Activated CD4-positive, CD25-positive, alpha-beta regulatory T cell treated with anti-CD3 and anti-CD28 coated beads, Interleukin-2, amount 50 U/mL, for 24 hours (primary cell): Measurements from ENCODE around the gene ANGPT4.
"Not testable (repeated sequence)": the region's sequence is repeated elsewhere in the genome, so short reads cannot be mapped to it uniquely, and the experiment has no call there.

Source experiments
- ATAC-seq, 2 donors: fragments of 150-1000 bp; cut with Tn5 transposase; one replicate each; pipeline ENCODE4 v1.10.0; 2021; ENCODE audit warnings: mild to moderate bottlenecking in 1 of 2, moderate library complexity in 1 of 2

ANGPT4 gene

DNA sequence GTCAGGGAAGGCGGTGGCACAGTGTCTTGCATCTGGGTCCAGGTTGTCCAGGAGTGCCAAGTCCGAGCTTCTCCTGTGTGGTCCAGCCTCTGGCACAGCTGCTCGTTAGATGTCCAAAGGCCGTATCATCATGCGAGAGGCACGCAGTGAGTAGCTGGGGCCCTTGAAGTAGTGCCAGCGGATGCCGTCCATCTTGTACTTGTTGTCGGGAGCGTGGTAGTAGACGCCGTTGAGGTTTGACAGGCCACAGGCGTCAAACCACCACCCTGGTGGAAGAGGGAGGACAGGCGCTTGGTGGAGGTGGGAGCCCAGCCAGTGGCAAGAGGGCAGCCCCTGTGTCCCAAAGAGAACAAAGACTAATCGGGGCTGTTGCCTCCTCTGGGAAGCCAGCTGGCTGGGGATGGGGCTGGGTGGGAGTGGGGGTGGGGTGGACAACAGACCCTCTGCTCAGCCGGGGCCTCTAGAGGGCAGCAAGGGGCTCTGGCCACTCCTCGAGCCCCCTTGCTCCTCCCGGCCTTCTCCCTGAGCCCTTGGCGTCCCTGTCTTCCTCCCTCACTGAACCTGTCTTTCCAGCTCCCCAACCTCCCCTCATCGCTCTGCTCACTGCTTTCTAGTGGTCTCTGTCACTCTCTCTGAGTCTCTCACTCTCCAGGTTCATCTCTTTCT is 43.1 kb downstream of the ANGPT4 start:
- ATAC-seq: no peak

DNA sequence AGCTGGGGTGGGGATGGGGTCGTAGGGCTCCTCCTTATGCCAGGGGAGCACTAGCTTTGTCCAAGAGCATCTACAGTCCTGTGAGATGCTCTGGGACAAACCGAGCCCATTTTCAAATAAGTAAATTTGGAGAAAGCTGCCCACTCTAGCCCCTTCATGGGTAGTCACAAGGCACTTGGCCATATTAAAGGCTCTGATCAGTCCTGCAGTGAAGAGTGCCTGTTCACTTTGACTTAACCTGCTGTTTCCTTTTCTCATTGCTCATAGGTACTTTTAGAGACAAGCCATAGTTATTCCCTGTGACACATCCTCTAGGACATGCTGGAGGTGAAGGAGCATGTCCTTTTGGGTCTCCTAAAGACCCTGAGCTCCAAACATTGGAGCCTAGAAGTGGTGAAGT is 44.2 kb downstream of the ANGPT4 start:
- ATAC-seq: no peak

DNA sequence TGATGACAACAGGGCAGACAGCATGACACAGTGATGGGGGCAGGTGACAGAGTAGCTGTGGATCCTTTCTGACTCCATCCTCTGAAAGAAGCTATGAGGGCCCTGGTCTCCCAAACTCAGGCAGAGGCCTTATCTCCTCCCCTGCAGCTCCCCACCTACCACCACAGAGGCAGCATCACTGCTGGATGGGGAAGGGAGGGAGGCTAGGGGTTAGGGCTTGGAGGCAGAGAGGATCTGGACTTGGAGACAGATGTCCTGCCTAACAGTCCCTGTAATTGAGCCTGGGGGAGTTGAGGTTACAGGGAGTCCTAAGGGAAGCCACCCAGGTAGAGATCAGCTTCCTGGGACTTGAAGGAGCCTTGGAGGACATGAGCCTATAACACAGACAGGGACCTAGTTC is 44.7 kb downstream of the ANGPT4 start:
- no peak for ATAC-seq

DNA sequence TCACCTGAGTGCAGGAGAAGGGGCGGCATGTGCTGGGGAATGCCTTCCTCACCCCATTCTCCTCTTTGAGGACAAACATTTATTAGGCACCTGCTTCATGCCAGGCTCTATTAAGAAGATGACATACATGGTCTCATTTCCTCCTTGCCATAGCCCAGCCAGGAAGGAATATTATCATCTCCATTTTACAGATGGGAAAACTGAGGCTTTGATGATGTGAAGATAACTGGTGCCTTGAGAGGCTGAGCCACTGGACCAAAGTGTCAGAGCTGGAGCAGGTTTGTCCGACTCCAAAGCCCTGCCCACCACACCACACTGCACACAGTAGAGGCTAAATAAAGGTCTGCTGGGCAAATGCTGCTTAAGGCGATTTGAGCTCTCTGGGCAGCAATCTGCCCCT is 45.4 kb downstream of the ANGPT4 start:
- ATAC-seq: no peak

DNA sequence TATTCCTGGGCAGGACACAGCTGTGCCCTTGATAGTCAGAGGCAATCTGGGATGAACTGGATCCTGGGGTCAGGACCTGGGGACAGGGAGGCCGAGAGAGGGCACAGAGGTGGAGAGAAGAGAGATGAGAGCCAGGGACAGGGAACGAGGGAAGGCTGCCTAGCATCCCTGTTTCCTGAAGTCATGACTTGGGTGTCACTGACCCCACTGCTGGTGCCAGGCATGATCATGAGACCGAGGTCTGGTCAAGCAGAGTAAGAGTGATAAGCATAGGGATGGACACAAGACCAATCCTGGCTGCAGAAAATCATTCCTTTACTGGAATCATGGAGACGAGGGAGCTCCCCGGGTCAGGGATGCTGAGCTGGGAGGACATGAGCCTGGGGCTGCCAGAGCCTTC is 46.5 kb downstream of the ANGPT4 start:
- no peak for ATAC-seq

DNA sequence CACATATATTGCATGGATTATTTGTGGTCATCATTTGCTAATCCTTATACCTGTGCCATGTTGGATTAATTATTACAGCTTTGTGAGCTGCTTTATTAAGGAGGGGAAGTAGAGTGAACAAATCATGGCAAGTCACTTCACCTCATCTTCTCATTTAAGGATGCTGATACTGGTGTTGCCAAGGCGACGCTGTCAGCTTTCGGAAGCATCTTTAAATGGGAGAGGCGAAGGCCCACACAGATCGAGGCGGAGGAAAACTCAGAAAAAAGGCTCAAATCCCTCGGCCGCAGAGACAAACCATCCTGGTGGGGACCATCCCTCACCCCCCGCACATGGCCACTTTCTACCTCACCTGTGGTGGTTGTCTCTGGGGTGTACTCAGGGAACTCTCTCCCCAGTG is 47.9 kb downstream of the ANGPT4 start:
- ATAC-seq: no peak

DNA sequence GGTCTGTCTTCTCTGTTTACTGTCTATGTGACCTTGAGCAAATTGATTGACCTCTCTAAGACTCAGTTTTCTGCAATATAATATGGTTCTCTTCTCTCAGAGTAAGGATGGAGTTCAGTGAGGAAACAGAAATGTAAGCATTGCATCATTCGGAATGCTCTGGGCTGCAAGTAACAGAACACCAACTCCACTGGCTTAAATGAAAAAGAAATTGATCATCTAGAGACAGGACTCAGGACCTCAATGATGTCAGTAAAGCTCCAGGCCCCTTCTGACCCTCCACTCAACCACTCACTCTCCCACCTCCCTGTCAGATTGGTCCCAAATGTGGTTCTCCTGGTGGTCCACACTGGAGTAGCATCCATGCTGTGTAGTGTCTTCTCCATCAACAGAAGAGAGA is 50.7 kb downstream of the ANGPT4 start:
- ATAC-seq: no peak

DNA sequence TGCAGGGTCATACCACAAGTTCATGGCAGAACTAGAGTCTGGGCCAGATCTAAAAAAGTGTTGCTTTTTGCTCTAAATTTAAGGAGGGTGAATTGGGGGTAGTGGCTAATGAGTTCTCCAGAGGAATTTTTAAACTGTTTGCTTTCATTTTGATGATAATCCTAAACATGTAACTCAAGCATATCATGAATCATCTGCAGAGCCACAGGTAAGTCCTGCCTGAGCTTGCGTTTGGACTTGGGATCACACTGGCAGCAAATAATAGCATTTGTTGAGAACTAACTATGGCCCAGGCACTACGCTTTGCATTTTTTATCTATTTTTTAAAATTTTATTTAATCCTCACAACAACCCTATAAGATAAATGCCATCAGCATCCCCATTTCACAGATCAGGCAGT is 55.2 kb downstream of the ANGPT4 start:
- no peak for ATAC-seq

DNA sequence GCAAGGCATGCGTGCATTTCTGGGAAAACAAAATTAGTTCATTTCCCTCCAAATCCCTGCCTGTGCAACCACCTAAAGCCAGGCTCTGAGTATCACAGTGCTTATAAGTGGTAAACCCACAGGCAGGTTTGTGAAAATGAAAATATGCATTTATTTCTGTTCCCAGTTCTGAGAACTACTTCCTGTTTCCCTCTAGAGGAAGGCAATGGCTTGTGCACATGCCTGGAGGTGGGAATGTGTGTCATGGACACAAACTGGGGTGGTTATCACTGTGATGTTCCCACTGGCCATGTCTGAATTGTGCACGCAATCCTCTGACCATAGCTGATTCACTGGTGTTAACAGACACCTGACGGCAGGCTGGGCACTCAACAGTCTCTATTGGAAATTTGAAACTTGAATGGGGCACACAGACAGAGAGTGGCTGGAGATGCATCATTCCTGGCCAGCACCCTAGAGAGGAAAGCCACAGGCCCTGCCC is 56.3 kb downstream of the ANGPT4 start:
- ATAC-seq: peak; percentile 15 to 25

DNA sequence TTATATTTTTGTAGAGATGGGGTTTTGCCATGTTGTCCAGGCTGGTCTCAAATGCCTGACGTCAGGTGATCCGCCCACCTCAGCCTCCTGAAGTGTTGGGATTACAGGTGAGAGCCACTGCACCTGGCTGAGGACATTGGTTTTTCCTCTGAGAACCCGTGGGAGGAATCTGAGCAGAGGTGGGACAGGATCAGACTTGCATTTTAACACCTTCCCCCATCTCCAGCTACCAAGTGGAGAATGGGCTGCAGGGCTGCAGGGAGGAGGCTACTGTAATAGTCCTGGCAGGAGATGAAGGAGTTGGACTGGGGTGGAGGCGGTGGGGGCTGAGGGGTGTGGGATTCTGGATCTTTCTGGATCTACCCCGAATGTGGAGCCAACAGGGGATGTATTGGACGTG is 58.1 kb downstream of the ANGPT4 start:
- ATAC-seq: no peak

DNA sequence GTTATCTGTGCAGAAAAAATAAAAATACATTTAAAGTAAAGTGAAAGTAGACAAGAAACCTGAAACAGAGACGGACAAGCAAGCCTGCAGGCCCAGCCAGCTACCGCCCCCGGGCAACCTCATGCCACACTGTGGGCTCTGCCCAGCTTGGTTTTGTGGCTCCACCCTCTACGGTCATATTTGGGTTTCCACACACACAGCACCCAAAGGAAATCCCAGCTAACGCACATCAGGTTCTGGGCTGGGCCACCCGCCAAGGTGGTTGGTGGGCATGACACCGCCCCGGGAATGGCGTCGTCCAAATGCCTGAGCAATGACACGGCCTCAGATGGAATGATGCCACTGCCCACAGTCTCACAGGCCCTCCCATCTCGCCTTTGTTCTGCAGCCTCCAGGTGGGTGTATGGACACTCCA is 59.8 kb downstream of the ANGPT4 start:
- peak; percentile 78 to 86 for ATAC-seq

DNA sequence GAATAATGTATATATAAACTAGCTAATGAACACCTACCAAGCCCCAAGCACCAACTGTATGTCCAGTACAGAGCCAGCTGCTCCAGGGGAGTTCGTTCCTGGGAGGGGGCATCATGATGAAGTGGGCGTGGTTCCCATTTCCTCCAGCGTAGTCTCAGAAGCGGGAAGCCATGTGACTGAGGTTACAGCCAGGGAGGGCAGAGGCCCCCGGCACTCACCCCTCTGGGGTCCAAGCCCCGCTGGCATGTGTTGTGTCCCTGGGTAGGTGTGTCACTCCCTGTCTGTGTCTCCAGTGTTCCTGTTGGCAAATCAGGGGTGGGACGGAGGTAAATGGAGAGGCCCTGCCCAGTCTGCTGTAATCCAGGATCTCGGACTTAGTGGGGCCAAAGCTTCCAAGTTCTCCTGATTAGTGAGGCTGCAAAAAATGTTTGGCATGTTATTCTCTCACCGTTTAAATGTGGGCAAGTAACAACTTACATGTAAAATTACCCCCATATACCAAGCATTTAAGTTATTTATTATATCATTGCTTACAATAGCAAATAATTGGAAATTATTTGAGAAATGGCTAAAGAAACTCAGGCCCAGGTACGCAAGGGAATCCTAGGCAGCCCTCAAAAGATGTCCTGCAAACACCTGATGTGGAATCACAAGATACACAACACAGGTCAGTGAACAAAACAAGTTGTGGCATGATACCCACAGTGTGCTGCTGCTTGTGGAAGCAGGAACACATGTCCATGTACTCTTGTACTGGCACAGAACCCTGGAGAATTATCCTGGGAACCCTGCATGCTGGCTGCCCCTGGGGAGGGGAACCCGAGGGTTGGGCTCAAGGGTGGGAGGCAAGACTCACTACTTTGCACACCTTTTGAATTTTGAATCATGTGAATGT is 60.4 kb downstream of the ANGPT4 start:
- no peak for ATAC-seq

DNA sequence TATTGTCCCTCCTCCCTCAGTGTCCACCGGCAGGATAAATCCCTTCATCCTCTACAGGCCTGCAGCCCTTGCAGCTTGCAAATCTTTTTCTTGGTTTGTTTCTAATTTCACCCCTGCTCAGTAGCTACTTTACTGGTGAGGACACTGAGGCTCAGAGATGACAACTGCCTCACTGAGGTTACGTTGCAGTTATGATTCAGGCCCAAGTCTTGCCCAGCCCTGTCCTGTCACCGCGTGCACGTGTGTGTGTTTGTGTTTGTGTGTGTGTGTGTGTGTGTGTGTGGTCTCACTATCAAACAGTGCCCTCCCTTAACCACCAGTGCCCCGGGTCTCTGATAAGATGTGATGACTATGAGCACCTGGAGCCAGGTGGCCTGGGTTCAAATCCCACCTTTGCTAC is 61.5 kb downstream of the ANGPT4 start:
- peak in 1 of 2 donors; percentile 44 for ATAC-seq

DNA sequence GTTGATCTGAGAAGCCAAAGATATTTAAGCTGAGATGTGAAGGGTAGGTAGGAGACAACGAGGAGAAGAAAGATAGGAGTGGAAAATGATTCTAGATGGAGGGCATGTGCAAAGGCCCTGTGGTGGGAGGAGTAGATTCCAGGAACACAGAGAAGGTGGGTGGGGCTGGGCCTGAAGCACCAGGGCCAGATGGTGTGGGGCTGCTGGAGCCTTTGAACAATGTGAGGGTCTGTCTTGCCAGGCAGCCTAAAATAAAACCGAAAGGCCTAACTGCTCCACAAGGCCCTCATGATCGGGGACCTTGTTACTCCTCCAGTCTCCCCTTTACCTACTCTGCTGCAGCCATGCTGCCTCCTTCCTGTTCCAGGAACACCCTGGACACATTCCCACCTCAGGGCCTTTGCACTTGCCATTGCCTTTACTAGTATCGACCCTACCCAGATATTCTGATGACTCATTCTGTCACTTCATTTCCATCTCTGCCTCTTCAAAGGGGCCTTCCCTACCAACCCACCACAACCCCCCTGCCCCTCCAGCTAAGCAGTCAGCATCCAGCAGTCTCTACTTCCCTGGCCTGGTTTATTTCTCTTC is 62.6 kb downstream of the ANGPT4 start:
- no peak for ATAC-seq

DNA sequence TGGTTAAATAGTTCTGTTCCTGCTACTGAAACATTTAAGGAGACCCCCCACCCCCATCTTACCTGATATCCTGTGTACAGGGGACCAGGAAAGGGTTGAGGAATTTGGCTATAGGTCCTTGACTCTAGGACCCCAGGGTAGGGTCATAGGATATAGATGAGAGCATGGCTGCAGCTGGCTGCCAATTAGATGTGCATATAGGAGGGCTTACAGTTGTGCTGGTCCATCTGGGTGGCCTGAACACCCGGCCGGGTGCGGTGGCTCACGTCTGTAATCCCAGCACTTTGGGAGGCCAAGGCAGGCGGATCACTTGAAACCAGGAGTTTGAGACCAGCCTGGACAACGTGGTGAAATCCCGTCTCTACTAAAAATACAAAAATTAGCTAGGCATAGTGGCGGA is 67.4 kb downstream of the ANGPT4 start:
- not testable (repeated sequence) for ATAC-seq

DNA sequence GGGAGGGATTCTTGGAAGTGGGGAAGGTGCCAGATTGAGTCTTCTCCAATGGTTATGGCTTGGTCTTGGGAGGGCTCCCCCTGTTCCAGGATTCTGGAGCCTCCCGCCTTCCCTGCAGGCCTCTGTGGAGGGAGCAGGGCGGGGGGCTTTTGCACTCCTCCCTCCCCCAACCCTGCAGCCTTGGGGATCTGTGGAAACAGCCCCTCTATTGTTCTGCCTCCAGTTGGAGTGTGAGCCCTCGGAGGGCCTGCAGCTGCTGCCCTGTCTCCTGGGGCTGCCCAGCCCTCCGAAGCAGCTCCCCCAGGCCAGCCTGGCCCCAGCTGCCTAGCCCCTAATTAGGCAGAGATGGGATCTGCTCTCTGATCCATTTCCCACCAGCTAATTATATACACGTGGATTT is 67.9 kb downstream of the ANGPT4 start:
- ATAC-seq: no peak

DNA sequence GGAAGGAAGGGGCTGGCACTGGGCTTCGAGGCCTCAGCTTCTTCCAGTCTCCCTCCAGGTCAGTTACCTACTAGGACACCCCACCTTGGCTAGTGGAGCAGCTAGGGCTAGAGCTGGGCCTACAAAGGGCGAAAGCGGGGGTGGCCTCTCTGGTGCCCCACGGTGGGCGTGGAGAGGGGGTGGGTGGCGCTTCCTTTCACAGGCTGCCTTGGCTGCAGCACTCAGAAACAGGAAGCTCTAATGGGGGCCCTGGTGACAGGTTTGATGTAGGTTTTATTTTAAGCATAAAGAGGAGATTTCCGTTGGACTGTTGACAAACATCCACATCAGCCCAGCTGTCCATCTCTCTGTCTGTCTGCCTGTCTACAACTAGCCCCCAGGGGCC is 69.2 kb downstream of the ANGPT4 start:
- ATAC-seq: peak; percentile 34 to 40

DNA sequence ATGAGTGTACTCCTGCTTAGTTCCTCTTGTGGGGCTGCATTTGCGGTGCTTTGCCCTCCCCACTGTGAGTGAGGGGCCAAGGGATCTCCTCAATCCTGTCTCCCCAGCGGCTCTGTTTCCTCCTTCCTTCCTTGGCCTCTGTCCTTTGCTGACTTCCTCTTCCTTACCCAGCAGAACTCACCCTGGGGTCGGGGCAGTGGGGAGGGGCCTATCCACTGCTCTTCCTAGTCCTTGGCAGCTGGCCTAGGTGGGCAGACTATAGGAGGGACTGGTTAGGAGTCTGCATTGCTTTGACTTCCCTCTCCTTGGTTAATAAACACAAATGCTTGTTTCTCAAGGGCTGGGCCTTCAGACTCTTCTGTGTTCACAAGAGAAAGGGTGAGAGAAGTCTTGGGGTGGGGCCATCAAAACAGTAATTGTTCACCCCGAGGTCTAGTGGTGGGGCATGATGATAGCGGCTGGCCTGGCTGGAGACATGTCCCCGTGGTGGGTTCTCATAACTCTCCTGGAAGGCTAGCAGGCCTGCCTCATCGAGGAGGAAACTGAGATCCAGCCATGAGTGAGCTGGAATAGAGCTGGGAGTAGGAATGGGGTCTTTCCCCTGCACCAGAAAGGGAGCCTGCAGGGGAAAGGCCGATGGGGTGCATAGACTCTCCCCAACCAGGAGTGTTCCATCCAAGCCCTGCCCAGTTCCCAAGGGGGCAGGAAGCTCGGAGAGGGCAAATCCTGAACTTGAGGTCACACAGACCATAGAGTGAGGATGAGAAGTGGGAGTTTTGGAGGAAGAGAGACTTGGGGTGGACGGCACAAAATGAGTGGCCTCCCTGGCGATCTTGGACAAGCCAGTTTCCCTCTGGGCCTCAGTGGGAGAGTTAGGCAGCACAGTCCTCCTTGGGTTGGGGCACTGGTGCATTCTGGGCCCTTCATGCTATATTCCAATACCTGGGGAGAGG is 69.9 kb downstream of the ANGPT4 start:
- ATAC-seq: no peak

DNA sequence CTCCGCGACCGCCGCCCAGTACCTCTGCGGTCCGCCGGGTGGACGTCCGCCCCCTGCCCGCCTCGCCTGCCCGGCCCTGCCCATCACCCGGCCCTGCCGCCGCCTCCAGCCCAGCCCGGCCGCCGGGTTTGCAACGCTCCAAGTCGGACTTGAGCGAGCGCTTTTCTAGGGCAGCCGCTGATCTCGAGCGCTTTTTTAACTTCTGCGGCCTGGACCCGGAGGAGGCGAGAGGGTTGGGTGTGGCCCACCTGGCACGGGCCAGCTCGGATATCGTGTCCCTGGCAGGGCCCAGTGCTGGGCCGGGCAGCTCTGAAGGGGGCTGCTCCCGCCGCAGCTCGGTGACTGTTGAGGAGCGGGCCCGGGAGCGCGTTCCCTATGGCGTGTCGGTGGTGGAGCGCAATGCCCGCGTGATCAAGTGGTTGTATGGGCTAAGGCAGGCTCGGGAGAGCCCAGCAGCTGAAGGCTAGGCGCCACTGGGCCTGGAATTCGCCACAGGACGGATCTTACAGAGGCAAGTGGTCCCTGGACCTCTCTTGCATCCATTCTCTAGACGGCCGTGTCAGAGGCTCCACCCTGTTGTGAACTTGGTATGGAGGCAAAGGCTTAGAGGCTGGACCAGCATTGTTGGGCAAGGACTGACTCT is 70.8 kb downstream of the ANGPT4 start:
- no peak for ATAC-seq

DNA sequence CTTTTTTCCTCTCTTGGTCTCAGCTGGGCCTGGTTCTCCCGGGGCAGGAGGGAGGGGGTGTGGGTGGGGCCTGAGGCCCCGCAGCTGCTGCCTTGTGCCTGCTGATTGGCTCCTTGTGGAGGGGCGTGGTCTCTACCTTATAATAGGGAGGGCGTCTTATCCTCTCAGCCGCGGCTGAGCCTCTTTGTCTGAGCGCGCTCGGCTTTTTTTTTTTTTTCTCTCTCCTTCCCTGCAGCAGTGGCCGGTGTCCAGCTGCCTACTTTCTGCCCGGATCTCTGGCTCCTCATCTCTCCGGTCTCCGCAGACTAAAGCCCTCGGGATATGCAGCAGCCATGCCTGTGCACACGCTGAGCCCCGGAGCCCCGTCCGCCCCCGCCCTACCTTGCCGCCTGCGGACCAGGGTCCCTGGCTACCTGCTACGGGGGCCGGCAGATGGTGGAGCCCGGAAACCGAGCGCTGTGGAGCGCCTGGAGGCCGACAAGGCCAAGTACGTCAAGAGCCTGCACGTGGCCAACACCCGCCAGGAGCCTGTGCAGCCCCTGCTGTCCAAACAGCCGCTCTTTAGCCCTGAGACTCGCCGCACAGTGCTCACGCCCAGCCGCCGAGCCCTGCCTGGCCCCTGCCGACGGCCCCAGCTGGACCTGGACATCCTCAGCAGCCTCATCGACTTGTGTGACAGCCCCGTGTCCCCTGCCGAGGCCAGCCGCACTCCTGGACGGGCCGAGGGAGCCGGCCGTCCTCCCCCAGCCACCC is 71.5 kb downstream of the ANGPT4 start:
- ATAC-seq: peak; percentile 95

DNA sequence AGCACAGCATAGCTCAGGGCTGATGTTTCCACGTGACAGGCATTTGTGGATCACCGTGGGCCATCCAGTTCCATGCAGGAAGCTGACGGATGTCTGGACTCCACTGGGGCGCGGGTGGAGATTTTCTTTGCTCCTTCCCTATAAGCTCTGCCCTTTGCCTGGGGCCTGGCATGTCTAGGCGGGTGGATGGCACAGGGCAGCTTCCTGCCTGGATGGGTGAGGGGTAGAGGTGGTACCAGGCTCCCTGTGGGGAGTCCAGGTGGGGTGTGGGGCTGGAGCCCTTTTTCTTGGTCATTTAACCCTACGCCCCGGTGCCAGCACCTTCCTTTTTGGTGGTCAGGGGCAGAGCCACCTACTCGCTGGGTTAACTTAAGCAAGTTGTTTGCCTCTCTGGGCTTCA is 72.2 kb downstream of the ANGPT4 start:
- ATAC-seq: no peak
